G401.6 (cell line): Measurements from ENCODE around the gene INTS2.
A peak's percentile ranks its signal among the peaks of the same experiment; 100 is the strongest.
"Not testable (repeated sequence)": the region's sequence is repeated elsewhere in the genome, so short reads cannot be mapped to it uniquely, and the experiment has no call there.

Source experiments
- FAIRE-seq: peaks from 2 replicates; lab custom pipeline; 2012; peaks lifted over from hg19 to GRCh38; lab: Jason Lieb, UNC

The INTS2 gene

DNA sequence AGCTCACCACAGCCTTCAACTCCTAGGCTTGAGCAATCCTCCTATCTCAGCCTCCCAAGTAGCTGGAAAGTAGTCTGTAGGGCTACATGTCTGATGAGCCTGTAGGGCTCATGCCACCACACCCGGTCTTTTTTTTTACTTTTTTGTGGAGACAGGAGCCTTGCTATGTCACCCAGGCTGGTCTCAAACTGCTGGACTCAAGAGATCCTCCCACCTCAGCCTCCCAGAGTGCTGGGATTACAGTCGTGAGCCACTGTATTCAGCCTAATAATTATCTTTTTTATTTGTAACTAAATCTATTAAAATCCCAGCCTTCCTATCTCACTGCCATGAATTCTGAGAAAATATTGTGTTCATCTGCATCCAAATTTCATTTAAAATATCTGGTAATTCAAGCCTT lies 79.5 kb downstream of the INTS2 start:
- no peak for FAIRE-seq

DNA sequence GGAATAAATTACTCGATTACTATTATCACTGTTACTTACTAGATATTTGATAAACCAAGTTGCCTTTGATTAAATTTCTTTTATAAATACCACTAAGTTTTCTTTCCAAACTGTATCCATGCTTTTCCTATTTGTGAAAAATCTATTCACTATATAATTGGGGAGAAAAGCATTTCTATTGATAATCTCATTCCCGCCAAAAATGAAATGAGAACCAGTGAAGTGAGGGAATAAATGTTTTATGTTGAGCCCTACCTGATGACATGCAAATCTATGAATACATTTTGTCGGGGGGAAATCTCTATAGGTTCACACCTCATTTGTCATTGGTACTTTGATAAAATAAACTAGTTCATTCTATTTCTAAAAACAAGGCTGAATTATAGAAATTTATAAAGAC lies 80.1 kb downstream of the INTS2 start:
- no peak for FAIRE-seq

DNA sequence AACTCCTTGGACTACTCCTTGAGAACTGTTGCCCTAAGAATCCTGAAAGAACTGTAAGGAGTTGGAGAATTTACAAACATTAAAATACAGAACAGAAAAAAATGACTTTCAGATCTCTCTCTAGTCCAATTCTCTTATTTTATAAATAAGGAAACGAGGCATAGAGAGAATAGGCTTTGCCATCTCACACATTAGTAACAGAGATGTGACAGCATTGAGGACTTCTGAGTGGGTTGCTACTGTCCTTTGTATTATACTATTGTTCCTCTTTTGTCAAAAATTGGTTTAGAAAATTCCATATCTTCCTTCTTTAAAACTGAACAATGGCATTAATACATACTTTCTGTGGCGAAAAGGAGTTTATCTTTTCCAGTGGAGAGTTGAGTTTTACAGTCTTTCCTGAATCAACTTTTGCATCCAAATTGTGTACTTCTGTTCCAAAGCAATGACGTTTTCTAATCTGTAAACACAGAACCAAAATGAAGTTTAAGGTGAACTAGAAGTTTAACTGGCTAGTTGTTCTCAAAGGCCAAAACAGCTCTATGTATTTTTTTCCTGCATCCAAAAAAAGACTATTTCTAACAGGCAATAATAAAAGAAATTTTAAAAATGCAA lies 80.9 kb downstream of the INTS2 start:
- no peak for FAIRE-seq

DNA sequence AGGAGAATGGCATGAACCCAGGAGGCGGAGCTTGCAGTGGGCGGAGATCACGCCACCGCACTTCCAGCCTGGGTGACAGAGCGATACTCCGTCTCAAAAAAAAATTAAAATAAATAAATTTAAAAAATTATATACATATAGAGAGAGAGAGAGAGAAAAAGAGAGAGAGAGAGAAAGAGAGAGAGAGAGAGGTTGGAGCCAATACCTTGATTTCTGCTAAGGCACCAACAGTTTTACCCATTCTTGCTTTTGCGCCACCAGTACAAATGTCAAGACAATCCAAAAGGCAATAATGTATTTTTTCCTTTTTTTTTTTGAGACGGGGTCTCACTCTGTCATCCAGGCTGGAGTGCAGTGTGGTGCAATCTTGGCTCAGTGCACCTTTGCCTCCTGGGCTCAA lies 81.7 kb downstream of the INTS2 start:
- FAIRE-seq: no peak

DNA sequence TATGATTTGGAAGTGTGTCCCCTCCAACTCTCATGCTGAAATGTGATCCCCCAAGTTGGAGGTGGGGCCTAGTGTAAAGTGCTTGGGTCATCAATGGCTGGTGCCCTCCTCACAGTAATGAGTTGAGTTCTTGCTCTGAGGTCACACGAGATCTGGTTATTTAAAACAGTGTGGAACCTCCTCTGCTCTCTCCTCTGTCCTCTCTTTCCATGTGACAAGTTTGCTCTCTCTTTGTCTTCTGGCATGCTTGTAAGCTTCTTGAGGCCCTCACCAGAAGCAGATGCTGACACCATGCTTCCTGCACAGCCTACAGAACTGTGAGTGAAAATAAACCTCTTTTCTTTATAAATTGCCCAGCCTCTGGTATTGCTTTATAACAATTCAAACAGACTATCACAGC lies 84.3 kb downstream of the INTS2 start:
- FAIRE-seq: no peak

DNA sequence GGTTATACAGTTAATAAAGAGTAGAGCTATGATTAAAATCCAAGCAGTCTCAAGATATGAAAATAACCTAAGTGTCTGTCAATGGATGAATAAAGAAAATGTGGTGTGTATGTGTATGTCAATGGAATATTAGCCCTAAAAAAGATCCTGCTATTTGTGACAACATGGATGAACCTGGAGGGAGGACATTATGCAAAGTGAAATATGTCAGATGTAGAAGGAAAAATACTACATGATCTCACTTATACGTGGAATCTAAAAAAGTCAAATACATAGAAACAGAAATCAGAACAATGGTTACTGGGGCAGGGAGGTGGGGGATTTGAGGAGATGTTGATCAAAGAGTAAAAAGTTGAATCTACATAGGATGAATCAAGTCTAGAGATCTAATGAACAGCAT lies 84.9 kb downstream of the INTS2 start:
- FAIRE-seq: no peak

DNA sequence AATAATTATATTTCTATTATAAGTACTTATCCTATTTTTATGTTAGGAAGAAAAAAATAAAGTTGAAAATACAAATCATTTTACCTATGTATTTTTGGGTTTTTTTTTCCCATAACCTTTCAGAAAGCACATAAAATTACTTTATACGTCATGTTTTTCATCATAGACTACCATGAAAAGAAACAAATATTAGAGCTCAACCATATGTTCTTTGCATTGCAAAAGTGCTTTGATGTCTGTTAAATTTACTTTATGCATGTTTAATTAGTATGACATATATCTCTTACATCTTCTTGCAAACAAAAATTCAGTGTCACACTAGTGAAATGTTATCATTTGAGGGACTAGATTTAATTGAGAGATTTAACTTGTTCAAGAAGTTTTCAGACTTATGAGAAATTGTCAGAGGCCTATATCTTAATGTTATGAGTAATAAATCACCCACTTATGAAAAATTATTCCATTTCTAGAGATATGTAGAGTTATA lies 88.4 kb downstream of the INTS2 start:
- no peak for FAIRE-seq

DNA sequence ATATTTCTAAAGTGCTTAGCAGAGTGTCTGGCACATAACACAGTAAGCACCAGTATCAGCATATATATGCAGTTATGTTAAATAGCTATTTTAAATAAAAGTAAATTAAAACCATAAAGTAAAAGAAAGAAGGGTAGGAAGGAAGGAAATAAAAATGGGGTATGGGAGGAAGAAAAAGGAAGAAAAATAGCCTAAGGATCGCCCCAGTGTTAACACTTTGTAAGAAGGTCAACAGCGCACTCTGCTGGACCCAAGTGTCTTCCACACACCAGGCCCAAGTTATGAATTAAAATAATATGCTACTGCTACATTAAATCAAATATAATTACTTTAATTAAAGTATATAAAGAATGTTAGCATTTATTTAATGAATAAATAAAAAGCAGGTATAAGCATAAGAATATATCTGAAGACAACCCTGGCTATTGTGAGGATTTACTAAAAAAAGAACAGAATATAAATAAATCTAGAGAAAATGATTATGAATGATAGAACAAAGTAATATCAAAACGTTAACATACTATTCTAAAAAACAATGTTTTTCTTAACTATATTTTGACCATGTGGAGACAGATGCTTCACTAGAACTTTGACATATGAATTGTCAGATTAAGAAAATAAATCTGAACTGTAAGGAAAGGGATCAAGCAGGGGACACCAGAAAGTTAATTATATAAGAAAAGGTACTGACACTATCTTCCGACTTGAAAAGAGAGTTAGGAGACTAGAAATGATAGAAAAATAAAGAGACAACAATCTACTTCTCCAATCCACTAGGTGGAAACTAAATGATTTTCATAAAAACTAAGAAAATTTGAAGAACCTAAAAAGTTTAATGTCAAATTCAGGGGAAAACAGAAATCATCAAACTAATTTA lies 90.4 kb downstream of the INTS2 start:
- peak; percentile 82 for FAIRE-seq

DNA sequence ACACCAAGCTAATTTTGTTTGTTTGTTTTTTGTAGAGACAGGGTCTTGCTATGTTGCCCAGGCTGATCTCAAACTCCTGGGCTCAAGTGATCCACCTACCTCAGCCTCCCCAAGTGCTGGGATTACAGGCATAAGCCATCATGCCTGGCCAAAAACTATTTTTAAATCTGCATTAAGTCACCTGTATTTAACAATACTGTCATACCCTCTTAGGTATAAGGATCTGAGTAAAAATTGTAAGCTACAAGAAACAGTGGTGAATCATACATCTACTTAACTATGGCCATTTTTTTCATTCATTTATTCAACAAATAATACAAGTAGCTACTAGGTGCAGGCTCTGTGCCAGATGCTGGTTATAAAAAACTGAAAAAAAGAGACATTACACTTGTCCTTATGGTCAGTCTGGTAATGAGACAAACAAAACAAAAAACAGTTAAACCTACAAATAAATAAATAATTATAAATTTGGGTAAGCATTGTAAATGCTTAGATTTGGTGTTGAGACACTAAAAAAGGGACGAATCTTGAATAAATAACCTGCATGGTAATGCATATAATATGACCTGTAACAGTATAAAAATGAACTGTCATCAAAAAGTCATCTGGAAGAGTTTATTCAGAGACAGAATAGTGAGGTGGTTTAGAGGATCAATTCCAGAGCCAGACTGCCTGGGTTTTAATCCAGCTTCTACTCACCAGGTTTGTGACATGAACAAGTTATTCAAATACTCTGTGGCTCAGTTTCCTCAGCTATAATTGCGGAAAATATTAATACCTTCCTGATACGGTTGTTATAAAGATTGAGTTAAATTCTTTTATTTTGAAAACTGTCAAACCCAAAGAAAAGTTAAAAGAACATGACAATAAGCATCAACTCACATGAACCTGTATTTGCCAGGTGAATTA lies 91.3 kb downstream of the INTS2 start:
- no peak for FAIRE-seq

DNA sequence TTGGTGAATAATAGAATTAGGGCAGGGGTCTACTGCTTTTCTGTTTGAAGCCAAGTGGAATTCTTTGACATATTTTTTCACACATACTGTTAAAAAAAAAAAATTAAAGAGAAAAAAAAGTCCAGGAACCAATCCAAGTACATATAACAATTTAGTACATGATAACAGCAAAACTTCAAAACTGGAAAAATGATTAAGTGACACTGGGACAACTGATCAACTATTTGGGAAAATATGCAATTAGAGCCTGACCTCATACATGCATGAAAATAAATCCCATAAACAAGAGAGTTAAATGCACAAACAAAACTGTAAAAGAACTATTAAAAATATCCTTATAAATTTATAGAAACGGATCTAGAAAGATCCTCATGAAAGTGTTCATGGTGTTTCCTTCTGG lies 92.2 kb downstream of the INTS2 start:
- no peak for FAIRE-seq

DNA sequence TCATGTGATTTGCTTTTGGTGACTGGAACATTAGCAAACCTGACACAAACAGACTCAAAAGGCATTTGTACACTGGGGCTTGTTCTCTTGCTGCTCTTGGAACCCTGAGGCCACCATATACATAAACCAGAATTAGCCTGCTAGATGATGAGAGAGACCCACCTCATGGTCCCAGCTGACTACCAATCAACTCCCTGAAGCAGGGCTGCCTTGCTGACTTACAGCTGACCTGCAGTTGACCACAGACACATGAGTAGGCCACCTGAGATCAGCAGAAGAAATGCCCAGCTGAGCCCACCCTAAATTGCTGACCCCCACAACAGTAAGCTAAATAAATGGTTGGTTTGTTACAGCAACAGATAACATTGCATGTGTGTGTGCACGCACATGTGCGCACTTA lies 93.2 kb downstream of the INTS2 start:
- no peak for FAIRE-seq

DNA sequence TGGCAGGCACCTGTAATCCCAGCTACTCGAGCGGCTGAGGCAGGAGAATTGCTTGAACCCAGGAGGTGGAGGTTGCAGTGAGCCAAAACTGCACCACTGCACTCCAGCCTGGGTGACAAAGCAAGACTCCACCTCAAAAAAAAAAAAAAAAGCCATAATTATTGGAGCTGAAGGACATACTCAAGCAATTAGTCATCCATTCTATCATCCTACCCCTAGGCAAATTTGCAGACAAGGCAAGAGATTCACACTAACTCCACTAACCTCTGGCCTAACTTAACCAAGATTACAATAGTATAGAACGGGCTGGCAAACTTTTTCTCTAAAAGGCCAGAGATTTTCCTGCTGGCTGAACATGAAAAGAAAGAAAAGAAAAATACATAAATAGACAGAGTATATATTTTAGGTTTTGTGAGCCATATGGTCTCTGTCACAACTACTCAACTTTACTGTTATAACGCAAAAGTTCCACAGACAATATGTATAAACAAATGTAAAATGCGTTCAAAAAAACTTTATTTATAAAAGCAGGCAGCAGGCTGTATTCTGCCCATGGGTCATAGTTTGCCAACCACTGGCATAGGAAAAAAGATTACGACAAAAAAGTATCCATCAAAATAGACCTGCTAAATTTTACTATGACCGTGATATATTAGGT lies 94.1 kb downstream of the INTS2 start:
- no peak for FAIRE-seq

DNA sequence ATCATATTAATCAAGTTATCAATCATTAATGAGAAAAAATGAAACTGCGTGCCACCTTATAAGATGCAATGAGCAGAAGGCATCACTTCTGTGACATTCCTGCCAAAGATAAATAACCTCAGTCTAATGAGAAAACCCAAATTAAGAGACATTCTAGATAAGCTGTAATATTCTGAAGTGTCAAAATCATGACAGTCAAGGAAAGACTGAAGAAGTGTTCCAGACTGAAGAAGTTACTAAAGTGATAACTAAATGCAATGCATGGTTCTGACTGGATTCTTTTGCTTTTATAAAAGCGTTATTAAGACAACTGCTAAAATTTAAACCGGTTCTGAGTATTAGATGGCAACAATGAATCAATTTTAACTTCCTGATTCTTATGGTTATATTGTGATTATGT lies 95.3 kb downstream of the INTS2 start:
- FAIRE-seq: no peak

DNA sequence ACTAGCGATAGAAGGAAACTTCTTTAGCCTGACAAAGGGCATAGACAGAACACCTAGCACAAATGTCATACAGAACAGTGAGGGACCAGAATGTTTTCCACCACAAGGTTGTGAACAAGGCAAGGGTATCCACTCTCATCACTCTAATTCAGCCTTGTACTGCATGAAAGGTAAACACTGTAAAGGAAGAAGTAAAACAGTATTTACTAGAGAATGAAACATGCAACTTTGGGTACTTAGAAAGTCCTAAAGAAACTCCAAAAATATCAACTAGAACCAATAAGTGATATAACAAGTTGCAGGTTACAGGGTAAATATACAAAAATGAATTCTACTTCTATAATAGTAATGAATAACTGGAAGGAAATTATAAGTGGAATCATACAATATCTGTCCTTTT lies 96.7 kb downstream of the INTS2 start:
- no peak for FAIRE-seq

DNA sequence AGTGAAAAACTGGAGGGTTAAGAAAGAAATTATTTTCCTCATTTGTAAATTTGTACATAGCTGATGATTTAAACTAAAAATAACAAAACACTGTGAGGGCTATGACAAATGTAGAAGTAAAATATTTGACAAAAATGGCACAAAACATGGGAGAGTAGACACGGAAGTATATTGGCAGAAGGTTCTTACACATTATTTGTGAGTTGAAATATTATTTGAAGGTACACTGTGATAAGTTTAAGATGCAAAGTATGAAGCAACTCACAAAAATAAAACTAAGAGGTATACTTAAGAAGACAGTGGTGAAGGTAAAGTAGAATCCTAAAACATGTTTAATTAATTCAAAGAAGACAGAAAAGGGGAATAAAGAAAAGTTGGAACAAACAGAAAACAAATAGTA lies 99.1 kb downstream of the INTS2 start:
- FAIRE-seq: no peak

DNA sequence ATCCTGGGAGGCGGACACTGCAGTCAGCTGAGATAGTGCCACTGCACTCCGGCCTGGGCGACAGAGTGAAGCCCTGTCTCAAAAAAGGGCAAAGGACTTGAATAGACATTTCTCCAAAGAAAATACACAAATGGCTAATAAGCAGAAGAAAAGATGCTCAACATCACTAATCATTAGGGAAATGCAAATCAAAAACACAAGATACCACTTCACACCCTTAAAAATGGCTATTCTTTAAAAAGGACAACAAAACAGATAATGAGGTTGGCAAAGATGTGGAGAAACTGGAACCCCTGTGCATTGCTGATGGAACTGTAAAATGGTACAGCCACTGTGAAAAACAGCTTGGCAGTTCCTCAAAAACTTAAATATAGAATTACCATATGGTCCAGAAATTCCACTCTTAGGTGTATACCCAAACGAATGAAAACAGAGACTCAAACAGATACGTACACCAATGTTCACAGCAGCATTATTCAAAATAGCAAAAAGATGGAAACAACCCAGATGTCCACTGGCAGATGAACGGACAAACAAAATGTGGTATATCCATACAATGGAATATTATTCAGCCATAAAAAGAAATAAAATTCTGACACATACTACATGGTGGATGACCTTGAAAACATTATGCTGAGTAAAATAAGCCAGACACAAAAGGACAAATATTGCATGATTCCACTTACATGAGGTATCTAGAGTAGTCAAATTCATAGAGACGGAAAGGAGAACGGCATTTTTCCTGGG lies 100.0 kb downstream of the INTS2 start:
- FAIRE-seq: no peak

DNA sequence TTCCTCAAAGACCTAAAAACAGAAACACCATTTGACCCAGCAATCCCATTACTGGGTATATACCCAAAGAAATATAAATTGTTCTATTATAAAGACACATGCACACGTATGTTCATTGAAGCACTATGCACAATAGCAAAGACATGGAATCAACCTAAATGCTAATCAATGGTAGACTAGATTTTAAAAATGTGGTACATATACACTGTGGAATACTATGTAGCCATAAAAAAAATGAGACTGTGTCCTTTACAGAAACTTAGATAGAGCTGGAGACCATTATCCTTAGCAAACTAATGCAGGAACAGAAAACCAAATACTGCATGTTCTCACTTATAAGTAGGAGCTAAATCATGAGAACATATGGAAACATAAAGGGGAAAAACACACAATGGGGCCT lies 100.9 kb downstream of the INTS2 start:
- FAIRE-seq: not testable (repeated sequence)

DNA sequence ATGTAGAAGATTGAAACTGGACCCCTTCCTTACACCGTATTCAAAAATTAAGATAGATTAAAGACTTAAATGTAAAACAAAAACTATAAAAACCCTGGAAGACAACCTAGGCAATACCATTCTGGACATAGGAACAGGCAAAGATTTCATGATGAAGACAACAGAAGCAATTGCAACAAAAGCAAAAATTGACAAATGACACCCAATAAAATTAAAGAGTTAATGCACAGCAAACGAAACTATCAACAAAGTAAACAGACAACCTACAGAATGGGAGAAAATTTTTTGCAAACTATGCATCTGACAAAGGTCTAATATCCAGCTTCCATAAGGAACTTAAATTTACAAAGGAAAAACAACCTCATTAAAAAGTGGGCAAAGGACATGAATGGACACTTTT lies 101.6 kb downstream of the INTS2 start:
- FAIRE-seq: not testable (repeated sequence)

DNA sequence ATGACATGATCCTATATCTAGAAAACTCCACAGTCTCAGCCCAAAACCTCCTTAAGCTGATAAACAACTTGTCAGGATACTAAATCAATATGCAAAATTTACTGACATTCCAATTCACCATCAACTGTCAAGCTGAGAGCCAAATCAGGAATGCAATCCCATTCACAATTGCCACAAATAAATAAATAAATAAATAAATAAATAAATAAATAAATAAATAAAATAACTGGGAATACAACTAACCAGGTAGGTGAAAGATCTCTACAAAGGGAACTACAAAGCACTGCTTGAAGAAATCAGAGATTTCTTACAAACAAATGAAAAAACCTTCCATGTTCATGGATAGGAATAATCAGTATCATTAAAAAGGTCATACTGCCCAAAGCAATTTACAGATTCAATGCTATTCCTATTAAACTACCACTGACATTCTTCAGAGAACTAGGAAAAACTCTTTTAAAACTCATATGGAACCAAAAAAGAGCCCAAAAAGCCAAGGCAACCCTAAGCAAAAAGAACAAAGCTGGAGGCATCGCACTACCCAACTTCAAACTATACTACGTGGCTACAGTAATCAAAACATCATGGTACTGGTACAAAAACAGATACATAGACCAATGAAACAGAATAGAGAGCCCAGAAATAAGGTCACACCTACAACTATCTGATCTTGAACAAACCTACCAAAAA lies 102.2 kb downstream of the INTS2 start:
- no peak for FAIRE-seq

DNA sequence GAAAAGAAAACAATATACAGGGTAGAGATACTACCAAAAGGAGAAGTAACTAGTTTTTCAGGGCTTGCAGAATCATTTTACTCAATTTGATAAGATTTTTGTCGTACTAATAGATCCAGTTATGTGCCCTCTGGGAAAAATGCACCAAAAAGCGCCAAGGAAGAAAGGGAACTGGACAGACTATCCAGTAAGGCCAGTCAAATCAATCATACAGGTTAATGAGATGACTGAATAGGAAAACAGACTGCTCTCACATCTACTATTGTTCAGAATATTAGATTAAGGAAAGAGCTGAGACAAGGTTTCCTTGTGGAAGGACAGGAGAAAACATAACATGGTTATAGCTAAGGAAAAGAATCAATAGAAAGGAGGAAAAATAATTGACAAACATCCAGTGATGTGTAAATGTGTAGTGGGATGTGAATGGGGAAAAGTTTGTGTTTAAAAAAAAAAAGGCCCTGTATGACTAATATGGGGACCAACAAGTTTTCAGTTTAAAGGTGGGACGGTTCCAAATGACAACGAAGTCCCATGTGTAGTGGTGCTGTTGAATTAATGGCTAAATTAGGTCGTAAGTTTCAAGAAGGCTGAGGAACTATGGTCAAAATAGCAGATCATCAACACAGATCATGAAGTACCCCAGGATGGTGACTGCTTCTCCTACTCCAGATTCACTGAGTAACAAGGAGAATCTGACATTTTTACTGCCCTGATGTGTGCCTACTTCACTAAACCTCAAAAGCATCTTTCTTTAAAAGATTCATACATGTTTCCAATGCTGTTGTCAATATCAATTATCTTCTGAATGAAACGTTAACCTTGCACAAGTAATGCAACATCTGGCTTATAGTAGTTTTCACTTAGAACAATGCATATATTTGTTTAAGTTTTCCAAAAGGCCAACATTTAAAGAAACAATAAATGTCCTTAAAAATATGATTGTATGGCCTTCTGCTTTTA lies 105.2 kb downstream of the INTS2 start:
- FAIRE-seq: no peak
